Measurements from ENCODE around the gene ERC1.
A peak's percentile ranks its signal among the peaks of the same experiment; 100 is the strongest.

The ERC1 gene

GRCh38 chr12:989051-989450 lies 2.0 kb upstream of the ERC1 start:
- no peak overlapping the region for H4K91ac ChIP-seq (ENCODE audit: low read length)
- H3K36me3 ChIP-seq (ENCODE audit: control insufficient read depth in 1 of 2, insufficient read depth in 2 of 2, low read depth in 1 of 2, low read length in 2 of 2) = peaks cover 0 to 2% of the 10 kb centered on the region in 2 experiments
- H2AK5ac ChIP-seq (ENCODE audit: low read length, severe bottlenecking) = no peak overlapping the region
- H2AFZ ChIP-seq (ENCODE audit: low read depth, low read length) = no peak overlapping the region
- no peaks in the 10 kb centered on the region for H3K9me3 ChIP-seq (ENCODE audit: control insufficient read depth, low read length)
- no peak overlapping the region for H2BK15ac ChIP-seq (ENCODE audit: low read depth, poor library complexity, severe bottlenecking)
- H4K8ac ChIP-seq (ENCODE audit: low read length) = no peak overlapping the region
- peaks cover 2% of the 10 kb centered on the region for H3K4me1 ChIP-seq (ENCODE audit: control insufficient read depth, insufficient read depth, low read depth, low read length)
- peak overlapping the region in 1 of 2 experiments; percentile 93 for H3K4me3 ChIP-seq (ENCODE audit: insufficient read depth in 1 of 2, low read depth in 1 of 2, low read length in 2 of 2)
- no peak for DNase-seq
- H3K79me1 ChIP-seq (replicated peaks; ENCODE audit: low read length, poor library complexity, severe bottlenecking) = peaks cover 16% of the 10 kb centered on the region
- no peak overlapping the region for H3K27ac ChIP-seq (ENCODE audit: low read length, poor library complexity, severe bottlenecking)
- H3K23ac ChIP-seq (ENCODE audit: low read length in 2 of 2) = no peak overlapping the region
- H2BK120ac ChIP-seq (ENCODE audit: low read depth, low read length) = no peak overlapping the region
- no peak overlapping the region for H3K18ac ChIP-seq (ENCODE audit: low read depth in 1 of 2, low read length in 2 of 2)
- 87% methylated on average over 1 of the region's 2 CpGs for WGBS
- H2BK5ac ChIP-seq (ENCODE audit: low read depth, low read length, poor library complexity, severe bottlenecking) = no peak overlapping the region
- no peaks in the 10 kb centered on the region for H3K27me3 ChIP-seq (ENCODE audit: control insufficient read depth in 1 of 2, insufficient read depth in 1 of 2, low read length in 2 of 2)
- H3K14ac ChIP-seq (ENCODE audit: low read length in 2 of 2) = no peak overlapping the region
- no peak overlapping the region for H3K4me2 ChIP-seq (ENCODE audit: low read length, poor library complexity, severe bottlenecking)
- no peak overlapping the region for H3K4ac ChIP-seq (ENCODE audit: low read depth in 1 of 2, low read length in 2 of 2)
- peak overlapping the region; percentile 99 for H3K9ac ChIP-seq (ENCODE audit: low read length)
- H2BK12ac ChIP-seq (ENCODE audit: low read length in 2 of 2) = no peak overlapping the region

DNA sequence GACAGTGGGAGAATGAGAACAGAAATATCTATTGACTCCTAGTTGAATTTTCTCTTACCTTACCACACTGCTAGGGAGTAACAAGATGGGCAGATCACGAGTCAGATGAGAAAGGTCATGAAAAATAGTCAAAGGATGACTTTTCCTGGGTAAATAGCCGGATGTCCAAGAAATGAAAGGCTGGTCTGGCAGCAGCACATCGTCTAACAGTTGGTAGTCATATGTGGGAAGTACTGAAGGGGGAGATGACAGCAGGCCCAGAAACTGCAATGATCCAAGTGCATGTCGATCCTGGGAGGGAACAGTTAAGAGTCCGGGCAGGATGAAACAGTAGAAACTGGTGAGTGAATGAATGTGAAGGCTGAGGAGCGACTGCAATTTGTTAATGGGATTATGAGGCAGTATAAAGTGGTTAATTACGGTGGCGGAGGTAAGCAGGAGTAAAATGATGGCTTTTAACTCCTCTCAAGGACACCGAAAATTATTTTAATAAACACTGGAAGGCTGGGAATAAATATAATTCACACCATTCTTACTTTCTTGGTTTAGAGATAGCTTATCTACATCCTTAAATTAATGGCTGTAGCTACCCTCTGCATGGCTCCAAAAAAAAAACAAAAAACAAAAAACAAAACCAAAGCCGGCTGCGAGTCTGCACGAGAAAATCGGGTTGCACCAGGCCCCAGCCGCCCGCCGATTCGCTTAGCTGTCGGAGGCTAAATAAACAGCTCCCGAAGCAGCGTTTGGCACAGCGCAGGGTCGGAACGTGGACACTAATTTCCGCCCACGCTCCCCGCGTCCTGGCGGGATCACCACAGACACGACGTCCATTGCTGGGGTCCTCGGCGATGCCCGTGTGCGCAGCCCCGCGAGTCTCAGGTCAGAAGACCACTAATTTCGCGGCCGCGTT lies 1.0 kb upstream of the ERC1 start:
- Histone ChIP-seq H3K4ac (ENCODE audit: low read depth in 1 of 2, low read length in 2 of 2) (peak overlapping the region; percentile 85 to 97), H2BK5ac (ENCODE audit: low read depth, low read length, poor library complexity, severe bottlenecking) (peak overlapping the region; percentile 87), H3K27me3 (ENCODE audit: control insufficient read depth in 1 of 2, insufficient read depth in 1 of 2, low read length in 2 of 2) (no peaks in the 10 kb centered on the region), H3K4me1 (ENCODE audit: control insufficient read depth, insufficient read depth, low read depth, low read length) (peaks cover 3% of the 10 kb centered on the region), H3K27ac (ENCODE audit: low read length, poor library complexity, severe bottlenecking) (peak overlapping the region; percentile 95), H2AFZ (ENCODE audit: low read depth, low read length) (peak overlapping the region; percentile 72), H3K79me1 (replicated peaks; ENCODE audit: low read length, poor library complexity, severe bottlenecking) (peaks cover 15% of the 10 kb centered on the region), H3K18ac (ENCODE audit: low read depth in 1 of 2, low read length in 2 of 2) (peak overlapping the region; percentile 100), H3K9me3 (ENCODE audit: control insufficient read depth, low read length) (no peaks in the 10 kb centered on the region), H3K36me3 (ENCODE audit: control insufficient read depth in 1 of 2, insufficient read depth in 2 of 2, low read depth in 1 of 2, low read length in 2 of 2) (peaks cover 0 to 2% of the 10 kb centered on the region in 2 experiments), H2BK12ac (ENCODE audit: low read length in 2 of 2) (peak overlapping the region; percentile 29 to 69), H3K14ac (ENCODE audit: low read length in 2 of 2) (peak overlapping the region in 1 of 2 experiments; percentile 96), H3K4me2 (ENCODE audit: low read length, poor library complexity, severe bottlenecking) (peak overlapping the region; percentile 95), H2AK5ac (ENCODE audit: low read length, severe bottlenecking) (no peak overlapping the region), H3K4me3 (ENCODE audit: insufficient read depth in 1 of 2, low read depth in 1 of 2, low read length in 2 of 2) (peak overlapping the region; percentile 86 to 93), H3K23ac (ENCODE audit: low read length in 2 of 2) (peak overlapping the region in 1 of 2 experiments; percentile 98), H4K91ac (ENCODE audit: low read length) (peak overlapping the region; percentile 99), H2BK120ac (ENCODE audit: low read depth, low read length) (peak overlapping the region; percentile 95), H2BK15ac (ENCODE audit: low read depth, poor library complexity, severe bottlenecking) (peak overlapping the region; percentile 92), H3K9ac (ENCODE audit: low read length) (peak overlapping the region; percentile 99), H4K8ac (ENCODE audit: low read length) (peak overlapping the region; percentile 99)
- DNase-seq = peak; percentile 86
- 1% methylated on average over 37 of the region's 40 CpGs for WGBS

DNA sequence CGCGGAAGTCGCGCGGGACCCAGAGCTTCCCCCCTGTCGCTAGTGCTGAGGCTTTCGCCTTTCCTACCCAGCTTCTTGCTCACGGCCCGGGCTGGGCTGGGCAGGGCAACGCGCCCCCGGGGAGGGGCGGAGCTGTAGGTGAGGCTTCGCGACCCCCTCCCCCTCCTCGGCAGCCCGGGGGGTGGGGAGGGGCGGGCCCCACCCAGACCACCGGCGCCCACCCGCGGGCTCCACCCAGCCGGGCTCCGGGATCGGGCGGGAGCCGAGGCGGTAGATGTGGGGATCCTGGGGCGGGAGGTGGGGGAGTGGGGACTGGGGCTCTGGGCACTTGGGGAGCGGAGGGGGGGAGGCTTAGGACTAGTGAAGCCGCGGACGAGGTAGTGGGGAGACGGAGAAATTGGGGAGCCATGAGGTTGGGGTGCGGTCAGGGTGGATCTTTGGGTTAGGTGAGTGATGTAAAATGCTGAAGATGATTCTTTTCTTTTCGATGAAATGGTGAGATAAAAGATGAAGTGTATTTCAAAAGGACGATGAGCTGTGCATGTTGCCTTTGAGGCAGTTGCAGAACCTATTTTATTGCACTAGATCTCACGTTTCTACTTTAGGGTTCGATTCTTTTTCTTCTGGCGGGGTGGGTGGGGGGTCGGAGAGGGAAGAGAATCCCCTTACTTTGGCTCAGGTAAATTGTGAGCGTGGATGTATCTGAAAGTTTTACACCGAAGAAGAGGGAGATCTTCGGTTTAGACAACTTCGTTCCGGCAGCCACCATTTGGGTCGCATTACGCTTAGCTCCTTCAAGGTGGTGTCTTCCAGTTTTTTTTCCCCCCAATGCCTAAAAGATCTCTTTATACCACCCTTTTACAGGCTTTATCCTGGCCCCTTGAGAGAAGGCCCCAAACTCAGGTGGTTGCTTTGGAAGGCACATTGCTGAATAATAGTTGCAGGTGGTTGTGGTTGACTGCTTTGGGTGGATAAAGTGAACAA lies 619 bp downstream of the ERC1 start:
- 1% methylated on average over 39 of the region's 48 CpGs for WGBS

More for the DNA sequence above, 619 bp downstream of the ERC1 start:
- peak overlapping the region; percentile 19 for H4K8ac ChIP-seq (ENCODE audit: low read length)
- peak overlapping the region; percentile 95 for H3K4me2 ChIP-seq (ENCODE audit: low read length, poor library complexity, severe bottlenecking)
- H2BK15ac ChIP-seq (ENCODE audit: low read depth, poor library complexity, severe bottlenecking) = peak overlapping the region; percentile 63
- H2AFZ ChIP-seq (ENCODE audit: low read depth, low read length) = peak overlapping the region; percentile 72
- peak overlapping the region; percentile 99 for H3K9ac ChIP-seq (ENCODE audit: low read length)
- peak overlapping the region; percentile 89 for H4K91ac ChIP-seq (ENCODE audit: low read length)
- H3K27ac ChIP-seq (ENCODE audit: low read length, poor library complexity, severe bottlenecking) = no peak overlapping the region
- peak overlapping the region; percentile 27 for H2BK120ac ChIP-seq (ENCODE audit: low read depth, low read length)
- H3K4me3 ChIP-seq (ENCODE audit: insufficient read depth in 1 of 2, low read depth in 1 of 2, low read length in 2 of 2) = peak overlapping the region; percentile 86 to 90
- H3K36me3 ChIP-seq (ENCODE audit: control insufficient read depth in 1 of 2, insufficient read depth in 2 of 2, low read depth in 1 of 2, low read length in 2 of 2) = no peaks in the 10 kb centered on the region
- peak; percentile 32 for DNase-seq
- peak overlapping the region in 1 of 2 experiments; percentile 73 for H3K23ac ChIP-seq (ENCODE audit: low read length in 2 of 2)
- H3K18ac ChIP-seq (ENCODE audit: low read depth in 1 of 2, low read length in 2 of 2) = peak overlapping the region; percentile 73 to 81
- no peak overlapping the region for H2AK5ac ChIP-seq (ENCODE audit: low read length, severe bottlenecking)
- peaks cover 15% of the 10 kb centered on the region for H3K79me1 ChIP-seq (replicated peaks; ENCODE audit: low read length, poor library complexity, severe bottlenecking)
- H3K4me1 ChIP-seq (ENCODE audit: control insufficient read depth, insufficient read depth, low read depth, low read length) = peaks cover 3% of the 10 kb centered on the region
- no peaks in the 10 kb centered on the region for H3K9me3 ChIP-seq (ENCODE audit: control insufficient read depth, low read length)
- H2BK5ac ChIP-seq (ENCODE audit: low read depth, low read length, poor library complexity, severe bottlenecking) = no peak overlapping the region
- no peaks in the 10 kb centered on the region for H3K27me3 ChIP-seq (ENCODE audit: control insufficient read depth in 1 of 2, insufficient read depth in 1 of 2, low read length in 2 of 2)
- peak overlapping the region; percentile 28 to 91 for H3K4ac ChIP-seq (ENCODE audit: low read depth in 1 of 2, low read length in 2 of 2)
- no peak overlapping the region for H2BK12ac ChIP-seq (ENCODE audit: low read length in 2 of 2)
- H3K14ac ChIP-seq (ENCODE audit: low read length in 2 of 2) = peak overlapping the region; percentile 13 to 25

All from mesenchymal stem cell (in vitro differentiated cells and primary cell).